Left ventricle myocardium inferior (tissue), 1 donor: Measurements from ENCODE around the gene JPH3. TPM values are rescaled to one million over a fixed set of nuclear protein-coding genes. Genes with fewer than 3 reads are reported as not detected.

Source experiments
- DNase-seq: peaks from one replicate; pipeline ENCODE4 v3.0.0-alpha.2; 2020
- H3K27ac ChIP-seq: fragments of 200-600 bp; replicated peaks from 2 replicates; pipeline ENCODE4 v1.8.0; 2021
- H3K27me3 ChIP-seq: fragments of 200-600 bp; 2 replicates; pipeline ENCODE4 v1.8.0; 2021; ENCODE audit warnings: low read depth
- H3K36me3 ChIP-seq: fragments of 200-600 bp; 2 replicates; pipeline ENCODE4 v1.8.0; 2021
- H3K4me1 ChIP-seq: fragments of 200-600 bp; 2 replicates; pipeline ENCODE4 v1.8.0; 2021
- H3K4me3 ChIP-seq: fragments of 200-600 bp; 2 replicates; pipeline ENCODE4 v1.8.0; 2021; ENCODE audit warnings: mild to moderate bottlenecking, moderate library complexity
- H3K9me3 ChIP-seq: fragments of 200-600 bp; replicated peaks from 2 replicates; pipeline ENCODE4 v1.8.0; 2021
- CTCF ChIP-seq: fragments of 200-600 bp; IDR thresholded peaks from 2 replicates; pipeline ENCODE4 v1.8.0; 2021; ENCODE audit warnings: antibody characterized with exemption, mild to moderate bottlenecking, borderline replicate concordance
- intact Hi-C: fragments of 100-400 bp; cut with micrococcal nuclease; formaldehyde crosslinking; loops from one replicate; pipeline ENCODE4 v1.11.0; 2022
- total RNA-seq: library from RNA; stranded (reverse); fragmentation: NEBNext Ultra II Directional; extraction: Animal tissue kit (Norgen Biotek cat#: 25700); gene quantifications from one replicate; pipeline ENCODE4 v1.2.1, GENCODE V29; 2021
- donor health status: DM: no; HTN: yes; CAD: no; lungs with severe emphysema.

JPH3 gene
- total RNA-seq, 1 donor from 2014 or later, result 0.14 TPM

DNA sequence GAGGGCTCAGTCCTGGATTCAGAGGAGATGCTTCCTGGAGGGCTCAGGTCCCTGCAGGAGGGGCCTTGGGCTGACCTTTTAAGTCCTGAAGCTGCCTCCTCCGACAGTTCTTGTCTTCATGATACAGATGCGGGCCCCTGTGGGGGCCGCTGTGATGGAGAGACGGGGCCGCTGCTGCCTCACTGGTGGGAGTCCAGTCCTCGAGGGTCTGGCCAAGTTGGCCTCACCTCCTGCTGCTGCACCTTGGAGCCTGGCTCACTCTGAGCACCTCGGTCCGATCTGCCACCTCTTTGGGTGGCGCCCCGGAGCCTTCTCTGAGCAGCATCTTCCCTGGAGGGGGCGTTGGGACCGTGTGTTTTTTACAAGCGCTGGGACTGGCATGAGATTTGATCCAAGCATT lies 84.4 kb downstream of the JPH3 start:
- Histone ChIP-seq H3K4me3 (no peak overlapping the region), H3K4me1 (peaks cover 7% of the 10 kb centered on the region), H3K27me3 (peaks cover 93% of the 10 kb centered on the region), H3K27ac (no peak overlapping the region), H3K9me3 (no peaks in the 10 kb centered on the region), H3K36me3 (no peaks in the 10 kb centered on the region)
- no peak for DNase-seq
- intact Hi-C loops, result no loop called here
- no peak for TF ChIP-seq CTCF

DNA sequence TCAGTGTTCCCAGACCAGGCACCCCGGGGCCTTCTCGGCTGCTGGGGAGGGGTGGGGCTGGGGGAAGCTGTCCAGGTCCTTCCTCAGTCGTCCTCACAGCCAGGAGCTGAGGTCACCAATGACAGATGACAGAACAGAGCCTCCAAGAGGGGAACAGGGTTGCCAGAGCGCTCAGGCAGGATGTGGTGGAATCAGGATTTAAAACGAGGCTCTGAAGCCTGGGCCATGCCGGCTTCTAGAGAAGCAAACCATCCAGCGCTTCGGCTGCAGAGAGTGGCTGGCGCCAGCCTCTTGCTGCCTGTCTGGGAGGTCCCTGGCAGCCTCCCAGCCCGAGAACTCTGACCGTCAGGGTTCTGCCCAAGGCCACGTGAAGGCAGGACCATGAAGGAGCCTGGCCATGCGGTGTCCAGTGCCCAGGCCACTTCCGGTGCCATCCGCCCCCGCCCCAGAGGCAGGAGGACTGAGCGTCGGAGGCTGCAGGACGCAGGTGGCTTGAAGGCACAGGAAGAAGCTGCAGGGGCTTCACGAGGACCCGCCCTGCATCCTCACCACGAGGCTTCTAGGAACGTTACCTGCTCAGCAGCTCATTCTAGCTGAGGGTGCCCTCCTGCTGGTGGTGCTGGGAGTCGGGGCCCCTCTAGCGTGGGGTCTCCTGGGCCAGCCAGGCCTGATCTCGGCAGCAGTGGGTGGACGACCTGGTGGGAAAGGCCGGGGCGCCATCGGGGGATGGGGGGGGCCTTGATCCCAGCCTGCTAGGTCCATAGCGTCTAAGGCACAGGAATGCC lies 85.0 kb downstream of the JPH3 start:
- no peak overlapping the region for H3K4me3 ChIP-seq
- no peaks in the 10 kb centered on the region for H3K9me3 ChIP-seq
- DNase-seq, result no peak
- no peak for TF ChIP-seq CTCF
- H3K27me3 ChIP-seq, result peaks cover 87% of the 10 kb centered on the region
- no peak overlapping the region for H3K27ac ChIP-seq
- intact Hi-C loops, result no loop called here
- peaks cover 10% of the 10 kb centered on the region for H3K4me1 ChIP-seq
- H3K36me3 ChIP-seq, result no peaks in the 10 kb centered on the region

DNA sequence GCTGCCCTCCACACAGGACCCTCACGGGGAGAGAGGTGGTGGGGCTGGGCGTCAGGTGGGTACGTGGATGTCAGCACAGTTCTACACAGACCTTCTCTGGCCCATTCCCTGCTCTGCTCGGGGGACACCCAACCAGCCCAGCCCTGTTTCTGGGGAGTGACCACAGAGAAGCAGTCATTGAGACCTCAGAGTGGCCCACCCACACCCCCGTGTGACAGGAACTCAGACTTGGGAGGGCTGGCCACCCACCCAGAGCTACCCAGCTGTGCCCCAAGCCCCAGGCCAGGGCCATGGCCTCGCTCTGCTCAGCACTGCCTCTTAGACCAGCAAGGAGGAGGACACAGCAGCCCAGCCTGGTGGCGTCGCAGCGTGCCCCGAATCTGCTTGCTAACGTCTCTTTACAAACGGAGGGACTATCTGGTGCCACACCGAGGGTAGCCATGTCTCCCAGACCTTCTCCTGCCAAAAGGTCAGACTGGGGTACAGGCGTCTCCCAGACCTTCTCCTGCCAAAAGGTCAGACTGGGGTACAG lies 85.8 kb downstream of the JPH3 start:
- H3K4me3 ChIP-seq, result no peak overlapping the region
- no peak for DNase-seq
- H3K27ac ChIP-seq, result no peak overlapping the region
- H3K4me1 ChIP-seq, result peaks cover 10% of the 10 kb centered on the region
- no peaks in the 10 kb centered on the region for H3K9me3 ChIP-seq
- intact Hi-C loops, result no loop called here
- TF ChIP-seq CTCF, result no peak
- H3K27me3 ChIP-seq, result peaks cover 79% of the 10 kb centered on the region
- H3K36me3 ChIP-seq, result no peaks in the 10 kb centered on the region

- intact Hi-C loops, result no loop called here
- no peak for DNase-seq
Measured at GRCh38 chr16:87688876-87689815, 86.8 kb downstream of the JPH3 start.

More at GRCh38 chr16:87688876-87689815, 86.8 kb downstream of the JPH3 start:
- H3K27ac ChIP-seq, result no peak overlapping the region
- peaks cover 69% of the 10 kb centered on the region for H3K27me3 ChIP-seq
- peaks cover 10% of the 10 kb centered on the region for H3K4me1 ChIP-seq
- H3K4me3 ChIP-seq, result no peak overlapping the region
- H3K9me3 ChIP-seq, result no peaks in the 10 kb centered on the region
- TF ChIP-seq CTCF, result no peak
- H3K36me3 ChIP-seq, result no peaks in the 10 kb centered on the region
